Neural cell (in vitro differentiated cells): ENCODE results near the gene ZNF175.

Experiments used
- EP300 ChIP-seq: fragments of 450-650 bp; conservative IDR thresholded peaks from 2 replicates; pipeline ENCODE4 v1.6.1; 2014; ENCODE audit warnings: antibody characterized with exemption, mild to moderate bottlenecking, moderate library complexity; ENCODE audit not compliant: poor library complexity, severe bottlenecking
- EZH2 ChIP-seq: fragments of 200-600, 300-800 bp; shearing (Covaris generic), sonication (generic); IDR thresholded peaks from 2 replicates; pipeline ENCODE4 v1.6.1; 2014; ENCODE audit warnings: antibody characterized with exemption, low read length, borderline replicate concordance, mild to moderate bottlenecking; ENCODE audit not compliant: insufficient read depth, poor library complexity, severe bottlenecking
- MXI1 ChIP-seq: fragments of 450-650 bp; conservative IDR thresholded peaks from 2 replicates; pipeline ENCODE4 v1.6.1; 2014; ENCODE audit warnings: antibody characterized with exemption, mild to moderate bottlenecking; ENCODE audit not compliant: poor library complexity, severe bottlenecking
- POLR2AphosphoS5 ChIP-seq: IDR thresholded peaks from 2 replicates; pipeline ENCODE4 v1.6.1; 2012
- REST ChIP-seq: IDR thresholded peaks from 2 replicates; pipeline ENCODE4 v1.6.1; 2012; ENCODE audit warnings: borderline replicate concordance
- SMC3 ChIP-seq: fragments of 450-650 bp; conservative IDR thresholded peaks from 2 replicates; pipeline ENCODE4 v1.6.1; 2014; ENCODE audit warnings: antibody characterized with exemption, mild to moderate bottlenecking, moderate library complexity; ENCODE audit not compliant: poor library complexity
- TAF1 ChIP-seq: IDR thresholded peaks from 2 replicates; pipeline ENCODE4 v1.6.1; 2012; ENCODE audit warnings: low read depth
- TF ChIP-seq, protein P1 (sequence below): fragments of 450-650 bp; IDR thresholded peaks from 2 replicates; pipeline ENCODE4 v1.5.1; 2014; ENCODE audit warnings: antibody characterized with exemption, mild to moderate bottlenecking, moderate library complexity; ENCODE audit not compliant: poor library complexity, severe bottlenecking

DNA sequence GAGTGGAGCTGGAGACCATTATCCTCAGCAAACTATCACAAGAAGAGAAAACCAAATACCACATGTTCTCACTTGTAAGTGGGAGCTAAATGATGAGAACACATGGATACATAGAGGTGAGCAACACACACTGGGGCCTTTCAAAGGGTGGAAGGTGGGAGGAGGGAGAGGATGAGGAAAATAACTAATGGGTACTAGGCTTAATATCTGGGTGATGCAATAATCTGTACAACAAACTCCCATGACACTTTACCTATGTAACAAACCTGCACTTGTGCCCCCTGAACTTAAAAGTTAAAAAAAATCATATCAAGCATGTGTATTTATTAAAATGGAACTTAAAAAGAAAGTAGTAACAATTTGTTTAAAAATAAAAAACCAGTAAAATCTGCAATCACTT, 70.6 kb downstream of the ZNF175 start:
- TF ChIP-seq, protein P1, sequence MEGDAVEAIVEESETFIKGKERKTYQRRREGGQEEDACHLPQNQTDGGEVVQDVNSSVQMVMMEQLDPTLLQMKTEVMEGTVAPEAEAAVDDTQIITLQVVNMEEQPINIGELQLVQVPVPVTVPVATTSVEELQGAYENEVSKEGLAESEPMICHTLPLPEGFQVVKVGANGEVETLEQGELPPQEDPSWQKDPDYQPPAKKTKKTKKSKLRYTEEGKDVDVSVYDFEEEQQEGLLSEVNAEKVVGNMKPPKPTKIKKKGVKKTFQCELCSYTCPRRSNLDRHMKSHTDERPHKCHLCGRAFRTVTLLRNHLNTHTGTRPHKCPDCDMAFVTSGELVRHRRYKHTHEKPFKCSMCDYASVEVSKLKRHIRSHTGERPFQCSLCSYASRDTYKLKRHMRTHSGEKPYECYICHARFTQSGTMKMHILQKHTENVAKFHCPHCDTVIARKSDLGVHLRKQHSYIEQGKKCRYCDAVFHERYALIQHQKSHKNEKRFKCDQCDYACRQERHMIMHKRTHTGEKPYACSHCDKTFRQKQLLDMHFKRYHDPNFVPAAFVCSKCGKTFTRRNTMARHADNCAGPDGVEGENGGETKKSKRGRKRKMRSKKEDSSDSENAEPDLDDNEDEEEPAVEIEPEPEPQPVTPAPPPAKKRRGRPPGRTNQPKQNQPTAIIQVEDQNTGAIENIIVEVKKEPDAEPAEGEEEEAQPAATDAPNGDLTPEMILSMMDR = no peak
- TF ChIP-seq REST = no peak
- no peak for TF ChIP-seq MXI1
- no peak for TF ChIP-seq EZH2
- TF ChIP-seq EP300 = no peak
- no peak for TF ChIP-seq SMC3
- TF ChIP-seq TAF1 = no peak
- no peak for TF ChIP-seq POLR2AphosphoS5
